Keratinocyte (primary cell): ENCODE measurements around the gene CKS1B. TPM values are rescaled to one million over a fixed set of nuclear protein-coding genes. Genes with fewer than 3 reads are reported as not detected.

Source experiments
- DNase-seq: peaks from one replicate; pipeline ENCODE4 v3.0.0-alpha.2; 2011; ENCODE audit warnings: low read depth, missing footprints, low spot score
- FAIRE-seq: peaks from 2 replicates; lab custom pipeline; 2011; peaks lifted over from hg19 to GRCh38; lab: Jason Lieb, UNC
- H2AFZ ChIP-seq: 2 replicates; pipeline ENCODE4 v1.6.0; 2012; ENCODE audit warnings: low read length, control low read depth, inconsistent platforms; ENCODE audit not compliant: control insufficient read depth
- H3K27ac ChIP-seq: 2 replicates; pipeline ENCODE4 v1.5.1; 2011; ENCODE audit warnings: low read length; ENCODE audit not compliant: control insufficient read depth, insufficient read depth
- H3K27me3 ChIP-seq: 3 replicates; pipeline ENCODE4 v1.6.0; 2011; ENCODE audit warnings: low read length; ENCODE audit not compliant: control insufficient read depth, insufficient read depth; ENCODE audit errors: extremely low read depth
- H3K36me3 ChIP-seq, 2 experiments: 2 replicates in 1 of 2; 3 replicates in 1 of 2; pipeline ENCODE4 v1.5.1; 2011; ENCODE audit warnings: low read length in 2 of 2, mild to moderate bottlenecking in 1 of 2; ENCODE audit not compliant: control insufficient read depth in 2 of 2, insufficient read depth in 2 of 2; ENCODE audit errors: extremely low read depth in 1 of 2
- H3K4me1 ChIP-seq: 3 replicates; pipeline ENCODE4 v1.5.1; 2011; ENCODE audit warnings: low read length; ENCODE audit not compliant: control insufficient read depth, insufficient read depth; ENCODE audit errors: extremely low read depth
- H3K4me2 ChIP-seq: 3 replicates; pipeline ENCODE4 v1.6.0; 2011; ENCODE audit warnings: low read depth, low read length; ENCODE audit not compliant: control insufficient read depth, insufficient read depth; ENCODE audit errors: extremely low read depth
- H3K4me3 ChIP-seq, 3 experiments: fragments of 200-600 bp in 1 of 3; sonication (generic) in 1 of 3; 2 replicates in 2 of 3; 3 replicates in 1 of 3; pipeline ENCODE4 v1.5.1; 2011 to 2016; ENCODE audit warnings: low read length in 3 of 3, mild to moderate bottlenecking in 3 of 3, control low read depth in 2 of 3, inconsistent platforms in 1 of 3, low read depth in 1 of 3, mixed read lengths in 1 of 3, mixed run types in 1 of 3, moderate library complexity in 1 of 3; ENCODE audit not compliant: control insufficient read depth in 2 of 3, insufficient read depth in 2 of 3; ENCODE audit errors: extremely low read depth in 1 of 3
- H3K79me2 ChIP-seq: 2 replicates; pipeline ENCODE4 v1.6.0; 2012; ENCODE audit warnings: low read length; ENCODE audit not compliant: control insufficient read depth, insufficient read depth
- H3K9ac ChIP-seq: 3 replicates; pipeline ENCODE4 v1.6.0; 2011; ENCODE audit warnings: low read length; ENCODE audit not compliant: control insufficient read depth, insufficient read depth; ENCODE audit errors: extremely low read depth
- H3K9me1 ChIP-seq: 3 replicates; pipeline ENCODE4 v1.6.0; 2011; ENCODE audit warnings: low read length; ENCODE audit not compliant: control insufficient read depth, insufficient read depth; ENCODE audit errors: extremely low read depth
- H3K9me3 ChIP-seq: 2 replicates; pipeline ENCODE4 v1.5.1; 2012; ENCODE audit warnings: low read depth, low read length; ENCODE audit not compliant: control insufficient read depth
- H4K20me1 ChIP-seq: 3 replicates; pipeline ENCODE4 v1.6.0; 2011; ENCODE audit warnings: low read length; ENCODE audit not compliant: control insufficient read depth, insufficient read depth; ENCODE audit errors: extremely low read depth
- EZH2 ChIP-seq: IDR thresholded peaks from one replicate; pipeline ENCODE4 v1.6.1; 2012; ENCODE audit warnings: inconsistent platforms, mild to moderate bottlenecking, low read length, moderate library complexity
- dilution Hi-C: fragments of 300-500 bp; cut with MboI; formaldehyde crosslinking; loops from one replicate; pipeline ENCODE4 v1.7.0; 2020; ENCODE audit warnings: low sequenced_read_pairs; ENCODE audit not compliant: extremely low pct_ligation_motif_present
- polyA plus RNA-seq, 5 experiments: library from polyadenylated mRNA; depleted of rRNA in 3 of 5; stranded (reverse) in 3 of 5; stranded (forward) in 1 of 5; unstranded in 1 of 5; fragments of >200 nt; gene quantifications; 1 replicate in 1 of 5; 2 replicates in 3 of 5; 3 replicates in 1 of 5; pipeline versions ENCODE4 v1.2.1 to v1.2.3, GENCODE V29; 2011 to 2012; ENCODE audit warnings: missing spikeins in 2 of 5, low read depth in 1 of 5, low replicate concordance in 1 of 5
- TF ChIP-seq, protein P1 (sequence below), 3 experiments: IDR thresholded peaks in 1 of 3; conservative IDR thresholded peaks in 1 of 3; optimal IDR thresholded peaks in 1 of 3; 2 replicates in 2 of 3; 3 replicates in 1 of 3; pipeline versions ENCODE3 to v1.5.1; 2011; ENCODE audit warnings: low read length in 3 of 3, mild to moderate bottlenecking in 3 of 3, moderate library complexity in 2 of 3, control low read depth in 1 of 3, inconsistent platforms in 1 of 3; ENCODE audit not compliant: insufficient read depth in 2 of 3; ENCODE audit errors: extremely low read depth in 1 of 3

CKS1B gene
- polyA plus RNA-seq, 1 donor (not counting 4 experiments of a cell fraction or from before 2014, with no cell fraction given), result 300 TPM

GRCh38 chr1:154970631-154971340, 3.7 kb upstream of the CKS1B start, which contains the start of gene SHC1:
SHC1 (minus strand) TSS chr1:154970747; CDS start chr1:154970526, 221 bp downstream.
- TF ChIP-seq, protein P1, sequence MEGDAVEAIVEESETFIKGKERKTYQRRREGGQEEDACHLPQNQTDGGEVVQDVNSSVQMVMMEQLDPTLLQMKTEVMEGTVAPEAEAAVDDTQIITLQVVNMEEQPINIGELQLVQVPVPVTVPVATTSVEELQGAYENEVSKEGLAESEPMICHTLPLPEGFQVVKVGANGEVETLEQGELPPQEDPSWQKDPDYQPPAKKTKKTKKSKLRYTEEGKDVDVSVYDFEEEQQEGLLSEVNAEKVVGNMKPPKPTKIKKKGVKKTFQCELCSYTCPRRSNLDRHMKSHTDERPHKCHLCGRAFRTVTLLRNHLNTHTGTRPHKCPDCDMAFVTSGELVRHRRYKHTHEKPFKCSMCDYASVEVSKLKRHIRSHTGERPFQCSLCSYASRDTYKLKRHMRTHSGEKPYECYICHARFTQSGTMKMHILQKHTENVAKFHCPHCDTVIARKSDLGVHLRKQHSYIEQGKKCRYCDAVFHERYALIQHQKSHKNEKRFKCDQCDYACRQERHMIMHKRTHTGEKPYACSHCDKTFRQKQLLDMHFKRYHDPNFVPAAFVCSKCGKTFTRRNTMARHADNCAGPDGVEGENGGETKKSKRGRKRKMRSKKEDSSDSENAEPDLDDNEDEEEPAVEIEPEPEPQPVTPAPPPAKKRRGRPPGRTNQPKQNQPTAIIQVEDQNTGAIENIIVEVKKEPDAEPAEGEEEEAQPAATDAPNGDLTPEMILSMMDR (optimal IDR thresholded peaks at IDR 0.05 in 1 of 3, IDR thresholded peaks at IDR 0.05 in 1 of 3, conservative IDR thresholded peaks at IDR 0.05 in 1 of 3; ENCODE audit: extremely low read depth in 1 of 3, insufficient read depth in 2 of 3, low read length in 3 of 3), result no peak
- TF ChIP-seq EZH2, result no peak
- peak within 1 kb of the TSS; percentile 52 to 71 (median 54) for H3K4me3 ChIP-seq
- H3K79me2 ChIP-seq, result peaks cover 54% of the 10 kb centered on the region
- no peaks in the 10 kb centered on the region for H4K20me1 ChIP-seq
- peaks cover 14 to 32% of the 10 kb centered on the region in 2 experiments for H3K36me3 ChIP-seq
- no peaks in the 10 kb centered on the region for H3K9me1 ChIP-seq
- H3K4me1 ChIP-seq, result peaks cover 50% of the 10 kb centered on the region
- peak within 1 kb of the TSS; percentile 79 for H3K9ac ChIP-seq
- peak; percentile 84 for DNase-seq
- dilution Hi-C loops, result no loop called here
- H2AFZ ChIP-seq, result no peak within 1 kb of the TSS
- FAIRE-seq, result peak; percentile 65
- H3K4me2 ChIP-seq, result peak within 1 kb of the TSS; percentile 76
- no peaks in the 10 kb centered on the region for H3K27me3 ChIP-seq
- no peaks in the 10 kb centered on the region for H3K9me3 ChIP-seq
- H3K27ac ChIP-seq, result peak within 1 kb of the TSS; percentile 99

- DNase-seq (peak; percentile 70), FAIRE-seq (peak; percentile 69)
- Histone ChIP-seq H3K9me3 (no peaks in the 10 kb centered on the region), H3K9ac (peak overlapping the region; percentile 79), H3K36me3 (peaks cover 8 to 25% of the 10 kb centered on the region in 2 experiments), H3K4me1 (peaks cover 52% of the 10 kb centered on the region), H3K4me3 (peak overlapping the region; percentile 52 to 71 (median 54)), H3K27ac (peak overlapping the region; percentile 99), H4K20me1 (no peaks in the 10 kb centered on the region), H3K4me2 (peak overlapping the region; percentile 76), H2AFZ (no peak overlapping the region), H3K27me3 (no peaks in the 10 kb centered on the region), H3K9me1 (no peaks in the 10 kb centered on the region), H3K79me2 (peaks cover 55% of the 10 kb centered on the region)
- no peak for TF ChIP-seq EZH2
- TF ChIP-seq, protein P1 (optimal IDR thresholded peaks at IDR 0.05 in 1 of 3, IDR thresholded peaks at IDR 0.05 in 1 of 3, conservative IDR thresholded peaks at IDR 0.05 in 1 of 3; ENCODE audit: extremely low read depth in 1 of 3, insufficient read depth in 2 of 3, low read length in 3 of 3), result no peak
- dilution Hi-C loops, result no loop called here
Measured at GRCh38 chr1:154971341-154971998, 3.0 kb upstream of the CKS1B start.
